Lung (tissue), 12 donors: ENCODE data around the gene DAPK2. TPM values are rescaled to one million over a fixed set of nuclear protein-coding genes. Genes with fewer than 3 reads are reported as not detected.

ENCODE experiments used
- ATAC-seq: fragments of 200-7000 bp; cut with Tn5 transposase; one replicate; pipeline ENCODE4 v1.9.1; 2020; ENCODE audit warnings: moderate number of reproducible peaks; ENCODE audit not compliant: insufficient read depth, low FRiP score
- DNase-seq, 3 donors: peaks; one replicate each; pipeline ENCODE4 v3.0.0-alpha.2; 2013 to 2017
- H3K27ac ChIP-seq, 2 donors: one replicate each; pipeline ENCODE4 v1.5.1; 2013; ENCODE audit warnings: mild to moderate bottlenecking in 2 of 2, moderate library complexity in 2 of 2, control low read depth in 1 of 2, inconsistent platforms in 1 of 2, low read depth in 1 of 2, low read length in 1 of 2
- H3K27me3 ChIP-seq, 3 donors: one replicate each; pipeline ENCODE4 v1.5.1; 2013; ENCODE audit warnings: low read length in 2 of 3; ENCODE audit not compliant: control insufficient read depth in 3 of 3, insufficient read depth in 3 of 3
- H3K36me3 ChIP-seq, 4 donors: one replicate each; pipeline ENCODE4 v1.5.1; 2013; ENCODE audit warnings: low read length in 4 of 4, mild to moderate bottlenecking in 1 of 4, moderate library complexity in 1 of 4; ENCODE audit not compliant: control insufficient read depth in 4 of 4, insufficient read depth in 4 of 4
- H3K4me1 ChIP-seq, 5 donors: one replicate each; pipeline ENCODE4 v1.5.1; 2013; ENCODE audit warnings: low read length in 5 of 5, mild to moderate bottlenecking in 2 of 5, moderate library complexity in 1 of 5; ENCODE audit not compliant: control insufficient read depth in 5 of 5, insufficient read depth in 5 of 5
- H3K4me3 ChIP-seq: one replicate; pipeline ENCODE4 v1.5.1; 2013; ENCODE audit warnings: mild to moderate bottlenecking, control low read depth, moderate library complexity
- H3K9ac ChIP-seq, 2 donors: one replicate each; pipeline ENCODE4 v1.5.1; 2013; ENCODE audit warnings: low read length in 2 of 2, control low read depth in 1 of 2; ENCODE audit not compliant: insufficient read depth in 1 of 2
- H3K9me3 ChIP-seq, 4 donors: one replicate each; pipeline ENCODE4 v1.5.1; 2013; ENCODE audit warnings: low read length in 3 of 4, mild to moderate bottlenecking in 1 of 4, moderate library complexity in 1 of 4; ENCODE audit not compliant: control insufficient read depth in 4 of 4, insufficient read depth in 3 of 4
- CTCF ChIP-seq: IDR thresholded peaks from 2 replicates; pipeline ENCODE4 v1.5.1; 2012; ENCODE audit warnings: mild to moderate bottlenecking; ENCODE audit errors: control extremely low read depth, extremely low read depth
- WGBS, 2 donors: extraction: QIAGEN DNeasy Blood & Tissue Kit; methylation state at CpG; one replicate each; pipeline ENCODE4 v1.1.7; 2013; 5-methylcytosine and 5-hydroxymethylcytosine counted together
- polyA plus RNA-seq, 2 donors: library from polyadenylated mRNA; stranded (reverse); fragments of 200-250 nt; gene quantifications; one replicate each; pipeline ENCODE4 v1.2.1, GENCODE V29; 2013
- total RNA-seq, 2 donors: library from RNA; depleted of rRNA in 1 of 2; stranded (reverse); fragments of >200 nt in 1 of 2; gene quantifications; one replicate each; pipeline ENCODE4 v1.2.1, GENCODE V29; 2014 to 2021
- donor health status: control.
- donor health status: control.
- donor health status: Bipolar disorder and iron deficiency.
- donor health status: healthy.
- donor health status: DM: yes; HTN: yes; CAD: no.

The DAPK2 gene
- total and polyA plus RNA-seq, 4 donors = 20.5 to 59.0 (median 49.1) TPM

- Histone ChIP-seq H3K36me3 (no peaks in the 10 kb centered on the region), H3K4me1 (peaks cover 3 to 29% (median 11%) of the 10 kb centered on the region in 5 donors), H3K4me3 (no peak overlapping the region), H3K27ac (peak overlapping the region; percentile 12 to 71), H3K27me3 (no peaks in the 10 kb centered on the region), H3K9me3 (no peaks in the 10 kb centered on the region), H3K9ac (no peak overlapping the region)
- ATAC-seq = no peak
- DNase-seq = peak; percentile 55 to 63 (median 55)
- WGBS, 2 donors = 9 to 14% methylated on average over 3 of the region's 3 CpGs
- no peak for TF ChIP-seq CTCF
Measured at GRCh38 chr15:63999177-63999576, 47.1 kb downstream of the DAPK2 start.

GRCh38 chr15:63998489-63998888 is 47.8 kb downstream of the DAPK2 start:
- peak overlapping the region; percentile 12 to 41 for H3K27ac ChIP-seq
- no peaks in the 10 kb centered on the region for H3K9me3 ChIP-seq
- peak overlapping the region in 1 of 2 donors; percentile 59 for H3K9ac ChIP-seq
- 35 to 40% methylated on average over 8 of the region's 8 CpGs for WGBS, 2 donors
- H3K4me1 ChIP-seq = peaks cover 4 to 29% (median 11%) of the 10 kb centered on the region in 5 donors
- no peaks in the 10 kb centered on the region for H3K27me3 ChIP-seq
- DNase-seq (no peak), ATAC-seq (no peak)
- H3K4me3 ChIP-seq = no peak overlapping the region
- no peak for TF ChIP-seq CTCF
- no peaks in the 10 kb centered on the region for H3K36me3 ChIP-seq

- H3K4me1 ChIP-seq = peaks cover 6 to 27% (median 11%) of the 10 kb centered on the region in 5 donors
- TF ChIP-seq CTCF = no peak
- no peak overlapping the region for H3K27ac ChIP-seq
Measured at GRCh38 chr15:63997715-63998442, 48.4 kb downstream of the DAPK2 start.

More at GRCh38 chr15:63997715-63998442, 48.4 kb downstream of the DAPK2 start:
- Histone ChIP-seq H3K27me3 (no peaks in the 10 kb centered on the region), H3K9me3 (no peaks in the 10 kb centered on the region), H3K9ac (no peak overlapping the region), H3K36me3 (no peaks in the 10 kb centered on the region), H3K4me3 (no peak overlapping the region)
- WGBS, 2 donors = 90 to 91% methylated on average over 4 of the region's 4 CpGs
- ATAC-seq (no peak), DNase-seq (no peak)
